ENCODE measurements around the gene EFHC2. TPM values are rescaled to one million over a fixed set of nuclear protein-coding genes. Genes with fewer than 3 reads are reported as not detected.

Gene EFHC2, protein sequence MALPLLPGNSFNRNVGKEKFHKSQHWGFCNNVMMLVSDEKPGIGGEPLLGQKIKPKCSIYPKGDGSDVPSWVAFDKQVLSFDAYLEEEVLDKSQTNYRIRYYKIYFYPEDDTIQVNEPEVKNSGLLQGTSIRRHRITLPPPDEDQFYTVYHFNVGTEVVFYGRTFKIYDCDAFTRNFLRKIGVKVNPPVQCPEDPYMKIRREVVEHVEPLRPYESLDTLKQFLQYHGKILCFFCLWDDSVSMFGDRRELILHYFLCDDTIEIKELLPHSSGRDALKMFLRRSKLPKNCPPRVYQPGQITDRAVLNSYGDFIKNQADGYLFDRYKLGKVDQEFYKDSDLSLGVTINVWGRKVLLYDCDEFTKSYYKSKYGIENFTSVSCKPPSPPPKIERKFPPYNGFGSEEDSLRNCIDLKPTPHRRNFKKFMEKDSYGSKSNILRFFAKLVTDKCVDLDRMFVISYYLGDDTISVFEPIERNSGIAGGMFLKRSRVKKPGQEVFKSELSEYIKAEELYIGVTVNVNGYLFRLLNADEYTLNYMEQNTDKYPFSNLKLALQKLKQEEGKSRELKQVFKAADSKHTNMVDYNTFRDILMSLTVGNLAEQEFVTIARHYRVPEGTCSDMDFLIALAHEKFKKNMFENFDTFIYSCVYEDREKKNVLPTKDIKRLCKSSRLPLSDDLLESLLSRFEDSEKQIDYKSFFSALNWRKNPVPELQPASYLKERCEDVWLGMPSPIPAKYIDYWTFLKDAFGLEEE
- 2.0 and 2.6 TPM in 2 replicates for total RNA-seq

GRCh38 chrX:44343412-44344141 is at the start of gene EFHC2:
EFHC2 (minus strand) TSS chrX:44343672; CDS start chrX:44343588, 84 bp downstream.

Other genes starting within 250 kb of the EFHC2 start
- gene FUNDC1, start 199.2 kb upstream of the EFHC2 start, total RNA-seq: 13.2 and 21.0 TPM in 2 replicates

Data from articular chondrocyte of knee joint (primary cell).